ENCODE results near the gene IGFBP7.

IGFBP7 gene

GRCh38 chr4:56995525-56995924 is 114.7 kb downstream of the IGFBP7 start:
- CTCF ChIA-PET: interaction anchor here (1.1 to 1.7 kb wide), 3 partner anchors 9 to 16 kb away, joined by 5 to 6 read pairs (median 5); no protein-coding TSS in a partner anchor
- POLR2A ChIA-PET: no interaction called here
- no peak for DNase-seq (ENCODE audit: extremely low spot score)
- no peak for TF ChIP-seq CTCF (IDR thresholded peaks at IDR 0.05; ENCODE audit: control extremely low read depth, extremely low read depth, low read depth, missing control alignments)

GRCh38 chr4:56990109-56990905 is 119.9 kb downstream of the IGFBP7 start:
- ChIA-PET POLR2A (interaction anchor here (0.6 to 1.3 kb wide), 3 partner anchors 11 to 1576 kb away, joined by 4 to 6 read pairs (median 6); partner anchors contain the start of genes NOA1 and POLR2B), CTCF (interaction anchor here (1.0 to 3.4 kb wide), 5 partner anchors 9 to 18 kb away, joined by 4 to 12 read pairs (median 9); partner anchors contain the start of genes NOA1 and POLR2B)
- TF ChIP-seq CTCF (IDR thresholded peaks at IDR 0.05; ENCODE audit: control extremely low read depth, extremely low read depth, low read depth, missing control alignments): no peak
- no peak for DNase-seq (ENCODE audit: extremely low spot score)

- DNase-seq (ENCODE audit: extremely low spot score): no peak
- TF ChIP-seq CTCF (IDR thresholded peaks at IDR 0.05; ENCODE audit: control extremely low read depth, extremely low read depth, low read depth, missing control alignments): no peak
- CTCF ChIA-PET: interaction anchor here (1.2 to 3.4 kb wide), 4 partner anchors 9 to 21 kb away, joined by 3 to 12 read pairs (median 5); no protein-coding TSS in a partner anchor
- POLR2A ChIA-PET: interaction anchor here (1.7 kb wide), 1 partner anchor 9 kb away, joined by 12 read pairs; the partner anchor contains the start of genes NOA1 and POLR2B
These were observed 123.2 kb downstream of the IGFBP7 start for GRCh38 chr4:56986952-56987351.

GRCh38 chr4:56986192-56986591 is 124.0 kb downstream of the IGFBP7 start:
- CTCF ChIA-PET: interaction anchor here (1.2 to 2.0 kb wide), 2 partner anchors 10 to 11 kb away, joined by 3 to 5 read pairs; no protein-coding TSS in a partner anchor
- DNase-seq (ENCODE audit: extremely low spot score): no peak
- TF ChIP-seq CTCF (IDR thresholded peaks at IDR 0.05; ENCODE audit: control extremely low read depth, extremely low read depth, low read depth, missing control alignments): no peak
- POLR2A ChIA-PET: no interaction called here

GRCh38 chr4:56981795-56982201 is 128.4 kb downstream of the IGFBP7 start:
- POLR2A ChIA-PET: no interaction called here
- CTCF ChIA-PET: interaction anchor here (0.9 kb wide), 1 partner anchor 26 kb away, joined by 3 read pairs; no protein-coding TSS in a partner anchor
- no peak for DNase-seq (ENCODE audit: extremely low spot score)
- TF ChIP-seq CTCF (IDR thresholded peaks at IDR 0.05; ENCODE audit: control extremely low read depth, extremely low read depth, low read depth, missing control alignments): no peak
